ENCODE measurements around the gene LILRB3.
"Not testable (repeated sequence)": the region's sequence is repeated elsewhere in the genome, so short reads cannot be mapped to it uniquely, and the experiment has no call there.

The LILRB3 gene

DNA sequence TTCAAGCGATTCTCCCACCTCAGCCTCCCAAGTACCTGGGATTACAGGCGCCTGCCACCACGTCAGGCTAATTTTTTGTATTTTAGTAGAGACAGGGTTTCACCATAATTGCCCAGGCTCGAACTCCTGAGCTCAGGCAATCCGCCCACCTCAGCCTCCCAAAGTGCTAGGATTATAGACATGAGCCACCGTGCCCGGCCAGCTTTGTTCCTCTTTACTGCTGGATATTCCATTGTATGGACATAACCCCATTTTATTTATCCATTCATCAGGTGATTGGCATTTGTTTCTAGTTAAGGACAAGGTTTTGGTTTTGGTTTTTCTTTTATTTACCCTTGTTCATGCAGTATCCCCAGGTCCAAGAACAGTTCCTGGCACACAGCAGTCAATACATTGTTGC is 26.3 kb downstream of the LILRB3 start:
- DNase-seq (ENCODE audit: low read depth in 2 of 2): no peak
- TF ChIP-seq, protein P1, sequence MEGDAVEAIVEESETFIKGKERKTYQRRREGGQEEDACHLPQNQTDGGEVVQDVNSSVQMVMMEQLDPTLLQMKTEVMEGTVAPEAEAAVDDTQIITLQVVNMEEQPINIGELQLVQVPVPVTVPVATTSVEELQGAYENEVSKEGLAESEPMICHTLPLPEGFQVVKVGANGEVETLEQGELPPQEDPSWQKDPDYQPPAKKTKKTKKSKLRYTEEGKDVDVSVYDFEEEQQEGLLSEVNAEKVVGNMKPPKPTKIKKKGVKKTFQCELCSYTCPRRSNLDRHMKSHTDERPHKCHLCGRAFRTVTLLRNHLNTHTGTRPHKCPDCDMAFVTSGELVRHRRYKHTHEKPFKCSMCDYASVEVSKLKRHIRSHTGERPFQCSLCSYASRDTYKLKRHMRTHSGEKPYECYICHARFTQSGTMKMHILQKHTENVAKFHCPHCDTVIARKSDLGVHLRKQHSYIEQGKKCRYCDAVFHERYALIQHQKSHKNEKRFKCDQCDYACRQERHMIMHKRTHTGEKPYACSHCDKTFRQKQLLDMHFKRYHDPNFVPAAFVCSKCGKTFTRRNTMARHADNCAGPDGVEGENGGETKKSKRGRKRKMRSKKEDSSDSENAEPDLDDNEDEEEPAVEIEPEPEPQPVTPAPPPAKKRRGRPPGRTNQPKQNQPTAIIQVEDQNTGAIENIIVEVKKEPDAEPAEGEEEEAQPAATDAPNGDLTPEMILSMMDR (IDR thresholded peaks at IDR 0.05; ENCODE audit: low read depth, low read length): no peak
- no peak overlapping the region for H3K4me3 ChIP-seq (replicated peaks in 1 of 2; ENCODE audit: low read depth in 2 of 2, low read length in 2 of 2)

DNA sequence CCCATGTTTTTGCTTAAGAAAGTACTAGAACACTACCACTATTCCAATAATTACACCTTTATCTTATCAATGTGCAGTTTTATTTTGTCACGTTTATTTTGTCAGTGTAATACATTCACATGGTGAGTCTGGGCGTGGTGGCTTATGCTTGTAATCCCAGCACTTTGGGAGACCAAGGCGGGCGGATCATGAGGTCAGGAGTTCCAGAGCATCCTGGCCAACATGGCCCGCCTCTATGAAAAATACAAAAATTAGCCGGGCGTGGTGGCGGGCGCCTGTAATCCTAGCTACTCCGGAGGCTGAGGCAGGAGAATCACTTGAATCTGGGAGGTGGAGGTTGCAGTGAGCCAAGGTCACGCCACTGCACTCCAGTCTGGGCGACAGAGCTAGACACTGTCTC is 28.3 kb downstream of the LILRB3 start:
- H3K4me3 ChIP-seq (replicated peaks in 1 of 2; ENCODE audit: low read depth in 2 of 2, low read length in 2 of 2); DNase-seq (ENCODE audit: low read depth in 2 of 2): not testable (repeated sequence)

DNA sequence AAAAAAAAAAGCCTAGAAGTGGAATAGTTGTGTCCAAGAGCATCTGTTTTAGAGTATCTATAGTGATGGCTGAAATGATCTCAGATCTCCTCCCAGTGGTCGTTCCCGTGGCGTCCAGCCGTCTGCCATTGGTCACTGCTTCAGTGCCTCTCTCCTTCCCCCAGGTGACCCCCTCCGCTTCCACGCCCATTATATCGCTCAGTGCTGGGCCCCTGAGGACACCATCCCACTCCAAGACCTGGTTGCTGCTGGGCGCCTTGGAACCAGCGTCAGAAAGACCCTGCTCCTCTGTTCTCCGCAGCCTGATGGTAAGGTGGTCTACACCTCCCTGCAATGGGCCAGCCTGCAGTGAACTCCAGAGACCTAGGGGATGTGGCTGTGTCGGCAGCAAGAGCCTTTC is 29.8 kb downstream of the LILRB3 start:
- TF ChIP-seq, protein P1 (IDR thresholded peaks at IDR 0.05; ENCODE audit: low read depth, low read length): no peak
- no peak for DNase-seq (ENCODE audit: low read depth in 2 of 2)
- no peak overlapping the region for H3K4me3 ChIP-seq (replicated peaks in 1 of 2; ENCODE audit: low read depth in 2 of 2, low read length in 2 of 2)

DNA sequence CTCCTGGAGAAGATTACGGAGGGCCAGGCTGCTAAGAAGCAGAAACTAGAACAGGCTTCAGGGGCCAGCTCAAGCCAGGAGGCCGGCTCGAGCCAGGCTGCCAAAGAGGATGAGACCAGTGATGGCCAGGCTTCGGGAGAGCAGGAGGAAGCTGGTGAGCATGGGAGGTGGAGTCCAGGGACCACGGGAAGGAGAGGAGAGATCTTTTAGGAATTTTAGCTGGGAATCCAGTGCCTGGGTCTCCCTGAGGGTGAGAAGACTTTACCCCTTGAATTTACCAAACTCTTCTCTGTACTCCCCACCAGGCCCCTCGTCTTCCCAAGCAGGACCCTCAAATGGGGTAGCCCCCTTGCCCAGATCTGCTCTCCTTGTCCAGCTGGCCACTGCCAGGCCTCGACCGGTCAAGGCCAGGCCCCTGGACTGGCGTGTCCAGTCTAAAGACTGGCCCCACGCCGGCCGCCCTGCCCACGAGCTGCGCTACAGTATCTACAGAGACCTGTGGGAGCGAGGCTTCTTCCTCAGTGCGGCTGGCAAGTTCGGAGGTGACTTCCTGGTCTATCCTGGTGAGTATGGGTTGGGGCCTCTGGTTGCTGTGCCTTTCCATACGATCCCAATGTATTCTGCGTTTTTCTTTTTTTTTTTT is 30.9 kb downstream of the LILRB3 start:
- TF ChIP-seq, protein P1 (IDR thresholded peaks at IDR 0.05; ENCODE audit: low read depth, low read length): no peak
- no peak for DNase-seq (ENCODE audit: low read depth in 2 of 2)
- H3K4me3 ChIP-seq (replicated peaks in 1 of 2; ENCODE audit: low read depth in 2 of 2, low read length in 2 of 2): peak overlapping the region; percentile 73 to 85

DNA sequence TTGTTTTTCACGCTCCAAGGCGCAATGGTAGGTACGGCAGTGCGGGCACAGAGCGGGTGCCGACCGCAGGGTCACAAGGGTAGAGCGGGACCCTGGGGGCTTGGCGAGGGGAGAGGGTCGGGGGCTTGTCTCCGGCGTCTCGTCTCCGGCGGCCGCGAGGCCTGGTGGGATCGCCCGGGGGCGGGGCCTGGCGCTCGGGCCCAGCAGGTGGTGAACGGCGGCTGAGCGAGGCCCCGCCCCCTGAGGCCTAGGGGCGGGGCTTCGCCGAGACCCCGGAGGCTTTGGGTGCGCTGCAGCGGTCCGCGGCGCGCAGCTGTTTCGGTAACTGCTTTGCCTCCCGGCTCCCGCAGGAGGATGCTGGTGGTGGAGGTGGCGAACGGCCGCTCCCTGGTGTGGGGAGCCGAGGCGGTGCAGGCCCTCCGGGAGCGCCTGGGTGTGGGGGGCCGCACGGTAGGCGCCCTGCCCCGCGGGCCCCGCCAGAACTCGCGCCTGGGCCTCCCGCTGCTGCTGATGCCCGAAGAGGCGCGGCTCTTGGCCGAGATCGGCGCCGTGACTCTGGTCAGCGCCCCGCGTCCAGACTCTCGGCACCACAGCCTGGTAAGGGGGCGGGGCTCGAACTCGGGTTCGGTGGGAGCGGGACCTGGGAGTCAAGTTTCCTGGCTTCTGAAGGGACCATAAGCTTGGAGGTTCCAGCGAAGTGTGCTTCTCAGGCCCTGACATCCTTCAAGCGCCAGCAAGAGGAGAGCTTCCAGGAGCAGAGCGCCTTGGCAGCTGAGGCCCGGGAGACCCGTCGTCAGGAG is 31.6 kb downstream of the LILRB3 start, which contains the start of gene TSEN34:
Gene TSEN34, plus strand, starts transcription at position 298 of the 800 bp plus-strand sequence. Its CDS starts 57 bp downstream, at position 355.
- TF ChIP-seq, protein P1 (IDR thresholded peaks at IDR 0.05; ENCODE audit: low read depth, low read length): no peak
- DNase-seq (ENCODE audit: low read depth in 2 of 2): peak; percentile 53 to 89
- H3K4me3 ChIP-seq (replicated peaks in 1 of 2; ENCODE audit: low read depth in 2 of 2, low read length in 2 of 2): peak within 1 kb of the TSS; percentile 73 to 85

DNA sequence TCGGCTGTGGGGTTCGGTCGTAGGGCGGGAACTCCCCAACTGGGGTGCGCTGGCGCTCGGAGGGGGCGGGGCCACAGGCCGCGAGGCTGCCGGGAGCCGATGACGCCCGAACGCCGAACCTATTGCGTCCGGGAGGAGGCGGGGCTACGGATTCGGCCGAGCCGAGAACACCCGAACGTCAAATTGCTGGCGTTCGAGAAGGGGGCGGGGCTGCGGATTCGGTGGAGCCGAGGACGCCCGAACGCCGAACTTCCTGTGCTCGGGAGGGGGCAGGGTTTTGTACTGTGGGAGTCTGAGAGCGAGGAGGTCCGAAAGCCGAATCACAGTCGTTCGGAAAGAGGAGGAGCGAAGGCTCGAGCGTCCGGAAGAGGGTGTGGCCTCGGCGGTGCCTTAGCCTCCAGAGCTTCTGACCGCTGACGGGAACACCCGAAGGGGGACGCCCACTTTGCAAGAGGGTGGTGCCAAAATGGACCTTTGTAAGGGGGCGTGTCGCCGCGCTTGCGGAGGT is 32.2 kb downstream of the LILRB3 start:
- DNase-seq (ENCODE audit: low read depth in 2 of 2): peak; percentile 100
- TF ChIP-seq, protein P1 (IDR thresholded peaks at IDR 0.05; ENCODE audit: low read depth, low read length): no peak
- peak overlapping the region; percentile 73 to 85 for H3K4me3 ChIP-seq (replicated peaks in 1 of 2; ENCODE audit: low read depth in 2 of 2, low read length in 2 of 2)

All from cardiac fibroblast (primary cell).